Hypothalamus (tissue), 51 donors: Measurements from ENCODE around the gene RPS24.
"Not testable (repeated sequence)": the region's sequence is repeated elsewhere in the genome, so short reads cannot be mapped to it uniquely, and the experiment has no call there.

Source experiments
- DNase-seq, 51 donors: peaks; one replicate each; lab custom pipeline; 2025; lab: John Stamatoyannopoulos, UW

Gene RPS24

GRCh38 chr10:78033637-78034470, at the start of gene RPS24:
Gene RPS24, plus strand, starts transcription at chr10:78033863. Its CDS starts 39 bp downstream, at chr10:78033902.
- DNase-seq, result peak; percentile 45 to 96 (median 89)

- no peak for DNase-seq
Observed at GRCh38 chr10:77984986-77985385, 48.7 kb upstream of the RPS24 start.

GRCh38 chr10:77987671-77988255, 45.9 kb upstream of the RPS24 start:
- peak in 5 of 51 donors; percentile 6 to 57 (median 11) for DNase-seq

- DNase-seq, result peak in 1 of 51 donors; percentile 57
Observed at GRCh38 chr10:77989081-77989724, 44.5 kb upstream of the RPS24 start.

- no peak for DNase-seq
Observed at GRCh38 chr10:77993620-77994019, 40.0 kb upstream of the RPS24 start.

- DNase-seq, result not testable (repeated sequence)
Observed at GRCh38 chr10:77998780-77999179, 34.9 kb upstream of the RPS24 start.

GRCh38 chr10:78000206-78000605, 33.5 kb upstream of the RPS24 start:
- no peak for DNase-seq

GRCh38 chr10:78000956-78001472, 32.6 kb upstream of the RPS24 start:
- no peak for DNase-seq

GRCh38 chr10:78002541-78003288, 30.9 kb upstream of the RPS24 start:
- no peak for DNase-seq

DNA sequence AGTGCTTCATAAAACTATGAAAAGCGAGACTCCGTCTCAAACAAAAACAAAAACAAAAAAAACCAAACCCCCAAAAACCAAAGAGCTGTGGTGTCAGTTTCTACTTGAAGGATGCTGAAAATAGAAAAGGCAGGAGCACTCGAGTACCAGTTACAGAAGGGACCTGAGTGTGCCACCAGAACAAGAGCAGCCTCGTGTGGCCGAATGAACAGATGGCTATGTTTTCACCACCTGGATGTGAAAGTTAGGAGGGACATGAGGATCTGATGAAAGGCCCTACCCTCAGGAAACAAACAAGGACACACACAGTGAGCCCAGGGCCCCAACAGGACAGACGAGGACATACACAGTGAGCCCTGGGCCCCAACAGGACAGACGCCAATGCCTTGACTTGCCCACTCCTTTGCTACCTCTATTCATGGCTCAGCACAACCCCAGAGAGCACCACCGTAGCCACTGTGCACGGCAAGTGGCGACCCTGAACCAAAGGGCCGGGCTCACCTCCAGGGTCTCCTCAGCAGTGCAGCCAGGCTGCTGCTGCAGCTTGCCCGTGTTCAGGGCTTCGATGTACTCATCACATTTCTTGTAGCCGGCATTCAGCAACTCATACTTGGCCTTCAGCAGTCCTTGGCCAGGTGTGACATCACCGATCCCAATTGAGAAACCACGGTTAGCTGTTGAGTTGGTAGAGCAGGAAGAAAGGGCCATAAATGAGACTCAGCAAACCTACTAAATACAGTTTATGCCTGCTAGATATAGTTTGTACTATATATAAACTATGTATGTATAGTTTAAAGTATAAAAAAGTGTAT, 29.2 kb upstream of the RPS24 start:
- DNase-seq, result peak in 2 of 51 donors; percentile 14 to 30

- DNase-seq, result no peak
Observed at GRCh38 chr10:78007172-78007571, 26.5 kb upstream of the RPS24 start.

- DNase-seq, result no peak
Observed at GRCh38 chr10:78009662-78010061, 24.0 kb upstream of the RPS24 start.

DNA sequence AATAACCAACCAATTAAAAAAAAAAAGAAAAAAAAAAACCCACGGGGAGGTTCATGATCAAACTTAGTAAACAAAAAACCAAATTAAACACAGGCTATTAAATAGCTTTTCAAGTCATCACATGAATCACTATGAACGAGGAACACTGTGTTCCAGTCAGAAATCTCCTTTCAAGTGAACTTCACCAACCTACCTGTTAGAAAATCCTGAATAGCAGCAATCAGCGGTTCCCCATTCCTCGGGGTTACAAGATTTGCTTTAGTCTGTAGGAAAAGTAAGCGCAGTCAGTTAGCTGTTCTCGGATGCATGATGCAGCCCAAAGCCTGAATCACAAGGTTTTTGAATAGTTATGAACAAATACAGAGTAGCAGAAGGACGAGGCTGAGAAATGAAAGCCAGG, 23.4 kb upstream of the RPS24 start:
- no peak for DNase-seq

DNA sequence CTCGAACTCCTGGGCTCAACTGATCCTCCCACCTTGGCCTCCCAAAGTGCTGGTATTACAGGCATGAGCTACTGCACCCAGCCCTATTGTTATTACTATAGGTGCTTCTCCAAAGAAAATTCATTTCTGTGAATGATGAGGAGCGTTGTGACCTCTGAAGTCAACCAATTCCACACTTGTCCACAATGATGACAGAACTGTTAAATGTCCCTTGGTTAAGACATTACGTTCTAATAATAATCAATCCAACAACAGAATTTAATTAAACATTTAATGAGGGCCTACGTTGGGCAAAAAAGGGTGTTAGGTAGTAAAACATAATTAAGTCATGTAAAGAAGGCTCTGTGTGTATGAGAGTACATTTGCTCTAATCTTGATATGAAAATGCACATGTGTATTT, 22.6 kb upstream of the RPS24 start:
- DNase-seq, result no peak

DNA sequence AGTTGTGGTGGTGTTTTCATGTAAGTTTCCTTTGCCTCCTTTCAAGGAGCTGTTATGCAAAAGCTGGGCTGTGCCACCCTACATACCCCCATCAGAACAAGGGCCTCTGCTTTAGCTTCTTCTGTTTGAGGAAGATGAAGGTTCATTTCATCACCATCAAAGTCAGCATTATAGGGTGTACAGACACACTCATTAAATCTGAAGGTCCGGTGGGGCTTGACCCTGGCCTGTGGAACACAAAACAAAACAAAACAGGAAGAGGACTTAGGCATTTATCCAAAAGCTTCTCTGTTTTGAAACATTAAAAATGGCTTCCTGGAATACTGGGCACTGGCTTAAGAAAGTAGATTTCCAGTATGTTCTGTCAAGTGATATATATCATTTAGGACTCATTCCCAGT, 20.1 kb upstream of the RPS24 start:
- DNase-seq, result no peak

DNA sequence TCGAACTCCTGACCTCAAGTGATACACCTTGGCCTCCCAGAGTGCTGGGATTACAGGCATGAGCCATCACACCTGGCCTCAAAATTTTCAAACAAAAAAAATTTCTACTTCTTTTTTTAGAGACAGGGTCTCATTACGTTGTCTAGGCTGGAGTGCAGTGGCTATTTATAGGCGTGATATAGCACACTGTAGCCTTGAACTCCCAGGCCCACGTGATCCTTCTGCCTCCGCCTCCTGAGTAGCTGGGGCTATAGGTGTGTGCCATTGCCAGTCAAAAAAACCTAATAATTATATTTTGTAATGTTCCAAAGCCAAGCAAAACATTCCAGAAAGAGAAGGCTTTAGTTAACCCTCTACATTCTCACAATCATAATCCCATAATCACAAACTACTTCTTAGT, 18.1 kb upstream of the RPS24 start:
- no peak for DNase-seq

- no peak for DNase-seq
Observed at GRCh38 chr10:78017856-78018255, 15.8 kb upstream of the RPS24 start.

DNA sequence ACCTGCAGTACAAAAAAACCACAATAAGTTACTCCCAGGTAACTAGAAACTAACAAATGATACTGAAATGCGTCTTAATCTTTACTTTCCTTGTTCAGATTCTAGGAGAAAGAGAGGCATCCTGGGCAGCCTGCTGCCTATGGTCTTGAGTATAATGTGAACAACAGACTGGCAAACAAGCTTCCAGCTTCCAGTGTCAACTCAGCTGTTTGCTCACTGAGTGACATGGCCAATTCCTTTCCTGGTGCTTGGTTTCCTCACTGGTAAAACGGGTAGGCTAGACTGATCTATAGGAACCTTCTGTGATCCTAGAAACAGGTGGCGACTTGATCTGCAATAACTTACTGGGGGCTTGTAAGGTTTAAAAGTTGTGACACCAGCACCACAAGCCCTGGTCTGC, 14.4 kb upstream of the RPS24 start:
- DNase-seq, result no peak

DNA sequence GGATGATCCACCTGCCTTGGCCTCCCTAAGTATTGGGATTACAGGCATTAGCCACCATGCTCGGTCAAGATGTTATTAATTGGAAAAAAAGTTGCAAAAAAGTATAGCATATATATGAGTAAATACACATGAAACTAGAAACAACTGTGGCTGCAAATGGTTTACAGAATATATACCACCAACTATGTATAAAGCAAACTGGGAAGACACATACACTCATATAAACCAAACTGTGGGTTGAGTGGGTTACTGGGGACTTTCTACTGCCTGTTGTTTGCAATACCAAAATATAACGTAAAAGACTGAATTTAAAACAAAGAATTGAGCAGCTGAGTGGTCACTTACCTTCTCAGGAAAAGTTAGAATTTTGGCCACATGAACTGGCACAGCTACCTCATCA, 12.5 kb upstream of the RPS24 start:
- DNase-seq, result no peak

GRCh38 chr10:78023741-78024140, 9.9 kb upstream of the RPS24 start:
- DNase-seq, result no peak
